Measurements from ENCODE around the gene SLC27A1.
"Not testable (repeated sequence)": the region's sequence is repeated elsewhere in the genome, so short reads cannot be mapped to it uniquely, and the experiment has no call there.

Gene SLC27A1

GRCh38 chr19:17460372-17461230 lies 9.7 kb upstream of the SLC27A1 start, which contains the start of gene NXNL1:
Gene NXNL1 (minus strand): TSS chr19:17460926. CDS start chr19:17460869, 57 bp downstream.
- Histone ChIP-seq H3K4me1 (ENCODE audit: insufficient read depth, low read length) (no peaks in the 10 kb centered on the region), H3K4me3 (ENCODE audit: low read depth in 1 of 2, low read length in 2 of 2) (no peak within 1 kb of the TSS), H3K27me3 (ENCODE audit: control insufficient read depth in 1 of 2, insufficient read depth in 2 of 2, low read length in 2 of 2) (peaks cover 0 to 30% of the 10 kb centered on the region in 2 donors), H3K9ac (ENCODE audit: low read length) (no peak within 1 kb of the TSS), H3K27ac (ENCODE audit: low read depth, low read length) (no peak within 1 kb of the TSS), H3K9me3 (ENCODE audit: low read length) (no peaks in the 10 kb centered on the region), H3K36me3 (ENCODE audit: insufficient read depth, low read length) (no peaks in the 10 kb centered on the region)

- H3K9me3 ChIP-seq (ENCODE audit: low read length) = no peaks in the 10 kb centered on the region
- H3K4me1 ChIP-seq (ENCODE audit: insufficient read depth, low read length) = peaks cover 17% of the 10 kb centered on the region
- H3K36me3 ChIP-seq (ENCODE audit: insufficient read depth, low read length) = no peaks in the 10 kb centered on the region
- no peak overlapping the region for H3K27ac ChIP-seq (ENCODE audit: low read depth, low read length)
- H3K4me3 ChIP-seq (ENCODE audit: low read depth in 1 of 2, low read length in 2 of 2) = no peak overlapping the region
- no peak overlapping the region for H3K9ac ChIP-seq (ENCODE audit: low read length)
- H3K27me3 ChIP-seq (ENCODE audit: control insufficient read depth in 1 of 2, insufficient read depth in 2 of 2, low read length in 2 of 2) = no peaks in the 10 kb centered on the region
These were observed 3.9 kb upstream of the SLC27A1 start for GRCh38 chr19:17466487-17466850.

GRCh38 chr19:17467471-17468301 lies 2.6 kb upstream of the SLC27A1 start:
- Histone ChIP-seq H3K4me1 (ENCODE audit: insufficient read depth, low read length) (peaks cover 20% of the 10 kb centered on the region), H3K27me3 (ENCODE audit: control insufficient read depth in 1 of 2, insufficient read depth in 2 of 2, low read length in 2 of 2) (no peaks in the 10 kb centered on the region), H3K27ac (ENCODE audit: low read depth, low read length) (no peak overlapping the region), H3K36me3 (ENCODE audit: insufficient read depth, low read length) (no peaks in the 10 kb centered on the region), H3K9me3 (ENCODE audit: low read length) (no peaks in the 10 kb centered on the region), H3K4me3 (ENCODE audit: low read depth in 1 of 2, low read length in 2 of 2) (peak overlapping the region in 1 of 2 donors; percentile 87), H3K9ac (ENCODE audit: low read length) (peak overlapping the region; percentile 65)

GRCh38 chr19:17468302-17469091 lies 1.8 kb upstream of the SLC27A1 start:
- H3K36me3 ChIP-seq (ENCODE audit: insufficient read depth, low read length) = no peaks in the 10 kb centered on the region
- H3K9ac ChIP-seq (ENCODE audit: low read length) = peak overlapping the region; percentile 65
- peaks cover 20% of the 10 kb centered on the region for H3K4me1 ChIP-seq (ENCODE audit: insufficient read depth, low read length)
- H3K27me3 ChIP-seq (ENCODE audit: control insufficient read depth in 1 of 2, insufficient read depth in 2 of 2, low read length in 2 of 2) = no peaks in the 10 kb centered on the region
- H3K4me3 ChIP-seq (ENCODE audit: low read depth in 1 of 2, low read length in 2 of 2) = peak overlapping the region; percentile 34 to 87
- peak overlapping the region; percentile 83 for H3K27ac ChIP-seq (ENCODE audit: low read depth, low read length)
- no peaks in the 10 kb centered on the region for H3K9me3 ChIP-seq (ENCODE audit: low read length)

- Histone ChIP-seq H3K9ac (ENCODE audit: low read length) (peak overlapping the region; percentile 65), H3K27ac (ENCODE audit: low read depth, low read length) (peak overlapping the region; percentile 83), H3K4me1 (ENCODE audit: insufficient read depth, low read length) (peaks cover 20% of the 10 kb centered on the region), H3K9me3 (ENCODE audit: low read length) (no peaks in the 10 kb centered on the region), H3K36me3 (ENCODE audit: insufficient read depth, low read length) (no peaks in the 10 kb centered on the region), H3K4me3 (ENCODE audit: low read depth in 1 of 2, low read length in 2 of 2) (peak overlapping the region; percentile 34 to 87), H3K27me3 (ENCODE audit: control insufficient read depth in 1 of 2, insufficient read depth in 2 of 2, low read length in 2 of 2) (no peaks in the 10 kb centered on the region)
These were observed 1.2 kb upstream of the SLC27A1 start for GRCh38 chr19:17469092-17469480.

- Histone ChIP-seq H3K27me3 (ENCODE audit: control insufficient read depth in 1 of 2, insufficient read depth in 2 of 2, low read length in 2 of 2) (no peaks in the 10 kb centered on the region), H3K9ac (ENCODE audit: low read length) (peak overlapping the region; percentile 65), H3K36me3 (ENCODE audit: insufficient read depth, low read length) (no peaks in the 10 kb centered on the region), H3K9me3 (ENCODE audit: low read length) (no peaks in the 10 kb centered on the region), H3K27ac (ENCODE audit: low read depth, low read length) (peak overlapping the region; percentile 83), H3K4me1 (ENCODE audit: insufficient read depth, low read length) (peaks cover 20% of the 10 kb centered on the region), H3K4me3 (ENCODE audit: low read depth in 1 of 2, low read length in 2 of 2) (peak overlapping the region; percentile 34 to 87)
These were observed 750 bp upstream of the SLC27A1 start for GRCh38 chr19:17469481-17470067.

- Histone ChIP-seq H3K9me3 (ENCODE audit: low read length) (no peaks in the 10 kb centered on the region), H3K27me3 (ENCODE audit: control insufficient read depth in 1 of 2, insufficient read depth in 2 of 2, low read length in 2 of 2) (no peaks in the 10 kb centered on the region), H3K4me3 (ENCODE audit: low read depth in 1 of 2, low read length in 2 of 2) (peak overlapping the region; percentile 87 to 91), H3K27ac (ENCODE audit: low read depth, low read length) (no peak overlapping the region), H3K4me1 (ENCODE audit: insufficient read depth, low read length) (peaks cover 31% of the 10 kb centered on the region), H3K9ac (ENCODE audit: low read length) (no peak overlapping the region), H3K36me3 (ENCODE audit: insufficient read depth, low read length) (no peaks in the 10 kb centered on the region)
These were observed 1.2 kb downstream of the SLC27A1 start for GRCh38 chr19:17471410-17472125.

GRCh38 chr19:17473041-17473440 lies 2.7 kb downstream of the SLC27A1 start:
- H3K4me1 ChIP-seq (ENCODE audit: insufficient read depth, low read length) = peaks cover 31% of the 10 kb centered on the region
- H3K4me3 ChIP-seq (ENCODE audit: low read depth in 1 of 2, low read length in 2 of 2) = no peak overlapping the region
- no peaks in the 10 kb centered on the region for H3K9me3 ChIP-seq (ENCODE audit: low read length)
- H3K27me3 ChIP-seq (ENCODE audit: control insufficient read depth in 1 of 2, insufficient read depth in 2 of 2, low read length in 2 of 2) = no peaks in the 10 kb centered on the region
- H3K9ac ChIP-seq (ENCODE audit: low read length) = no peak overlapping the region
- H3K36me3 ChIP-seq (ENCODE audit: insufficient read depth, low read length) = no peaks in the 10 kb centered on the region
- no peak overlapping the region for H3K27ac ChIP-seq (ENCODE audit: low read depth, low read length)

- H3K27ac ChIP-seq (ENCODE audit: low read depth, low read length); H3K9ac ChIP-seq (ENCODE audit: low read length): not testable (repeated sequence)
- H3K4me1 ChIP-seq (ENCODE audit: insufficient read depth, low read length) = peaks cover 21% of the 10 kb centered on the region
These were observed 4.8 kb downstream of the SLC27A1 start for GRCh38 chr19:17475011-17475540.

GRCh38 chr19:17475541-17476115 lies 5.3 kb downstream of the SLC27A1 start:
- no peak overlapping the region for H3K4me3 ChIP-seq (ENCODE audit: low read depth in 1 of 2, low read length in 2 of 2)
- H3K27me3 ChIP-seq (ENCODE audit: control insufficient read depth in 1 of 2, insufficient read depth in 2 of 2, low read length in 2 of 2) = no peaks in the 10 kb centered on the region
- peaks cover 21% of the 10 kb centered on the region for H3K4me1 ChIP-seq (ENCODE audit: insufficient read depth, low read length)
- H3K9ac ChIP-seq (ENCODE audit: low read length) = no peak overlapping the region
- H3K36me3 ChIP-seq (ENCODE audit: insufficient read depth, low read length) = no peaks in the 10 kb centered on the region
- H3K9me3 ChIP-seq (ENCODE audit: low read length) = no peaks in the 10 kb centered on the region
- H3K27ac ChIP-seq (ENCODE audit: low read depth, low read length) = no peak overlapping the region

More at GRCh38 chr19:17475011-17475540, 4.8 kb downstream of the SLC27A1 start:
- not testable (repeated sequence) for H3K4me3 ChIP-seq (ENCODE audit: low read depth in 1 of 2, low read length in 2 of 2); H3K9me3 ChIP-seq (ENCODE audit: low read length); H3K36me3 ChIP-seq (ENCODE audit: insufficient read depth, low read length); H3K27me3 ChIP-seq (ENCODE audit: control insufficient read depth in 1 of 2, insufficient read depth in 2 of 2, low read length in 2 of 2)

All from muscle layer of colon (tissue), 2 donors.